Measurements from ENCODE around the gene AGAP3. TPM values are rescaled to one million over a fixed set of nuclear protein-coding genes. Genes with fewer than 3 reads are reported as not detected.

The AGAP3 gene
- polyA plus RNA-seq, 1 donor (not counting 4 experiments of a cell fraction or from before 2014, with no cell fraction given) = 64.3 TPM

- FAIRE-seq (no peak), DNase-seq (ENCODE audit: low read depth, low spot score) (no peak)
- TF ChIP-seq CTCF (optimal IDR thresholded peaks at IDR 0.05 in 1 of 3, IDR thresholded peaks at IDR 0.05 in 1 of 3, conservative IDR thresholded peaks at IDR 0.05 in 1 of 3; ENCODE audit: extremely low read depth in 1 of 3, insufficient read depth in 2 of 3, low read length in 3 of 3) = no peak
- no peak for TF ChIP-seq EZH2 (IDR thresholded peaks at IDR 0.05; ENCODE audit: low read length)
- Histone ChIP-seq H3K4me2 (ENCODE audit: control insufficient read depth, extremely low read depth, insufficient read depth, low read depth, low read length) (no peak overlapping the region), H3K27me3 (ENCODE audit: control insufficient read depth, extremely low read depth, insufficient read depth, low read length) (no peaks in the 10 kb centered on the region), H3K79me2 (ENCODE audit: control insufficient read depth, insufficient read depth, low read length) (peaks cover 60% of the 10 kb centered on the region), H2AFZ (ENCODE audit: control insufficient read depth, low read length) (no peak overlapping the region), H3K4me3 (ENCODE audit: control insufficient read depth in 2 of 3, extremely low read depth in 1 of 3, insufficient read depth in 2 of 3, low read depth in 1 of 3, low read length in 3 of 3) (no peak overlapping the region), H4K20me1 (ENCODE audit: control insufficient read depth, extremely low read depth, insufficient read depth, low read length) (peaks cover 6% of the 10 kb centered on the region), H3K9ac (ENCODE audit: control insufficient read depth, extremely low read depth, insufficient read depth, low read length) (no peak overlapping the region), H3K36me3 (ENCODE audit: control insufficient read depth in 2 of 2, extremely low read depth in 1 of 2, insufficient read depth in 2 of 2, low read length in 2 of 2) (peaks cover 0 to 2% of the 10 kb centered on the region in 2 experiments), H3K4me1 (ENCODE audit: control insufficient read depth, extremely low read depth, insufficient read depth, low read length) (no peaks in the 10 kb centered on the region), H3K9me3 (ENCODE audit: control insufficient read depth, low read depth, low read length) (no peaks in the 10 kb centered on the region), H3K9me1 (ENCODE audit: control insufficient read depth, extremely low read depth, insufficient read depth, low read length) (no peaks in the 10 kb centered on the region), H3K27ac (ENCODE audit: control insufficient read depth, insufficient read depth, low read length) (no peak overlapping the region)
- dilution Hi-C loops (cut with MboI; ENCODE audit: extremely low pct_ligation_motif_present, low sequenced_read_pairs) = no loop called here
These were observed 17.7 kb downstream of the AGAP3 start for GRCh38 chr7:151103973-151104372.

- H3K36me3 ChIP-seq (ENCODE audit: control insufficient read depth in 2 of 2, extremely low read depth in 1 of 2, insufficient read depth in 2 of 2, low read length in 2 of 2) = peaks cover 0 to 2% of the 10 kb centered on the region in 2 experiments
- no peak for TF ChIP-seq CTCF (optimal IDR thresholded peaks at IDR 0.05 in 1 of 3, IDR thresholded peaks at IDR 0.05 in 1 of 3, conservative IDR thresholded peaks at IDR 0.05 in 1 of 3; ENCODE audit: extremely low read depth in 1 of 3, insufficient read depth in 2 of 3, low read length in 3 of 3)
- no peak for TF ChIP-seq EZH2 (IDR thresholded peaks at IDR 0.05; ENCODE audit: low read length)
- H3K4me3 ChIP-seq (ENCODE audit: control insufficient read depth in 2 of 3, extremely low read depth in 1 of 3, insufficient read depth in 2 of 3, low read depth in 1 of 3, low read length in 3 of 3) = no peak overlapping the region
- peaks cover 55% of the 10 kb centered on the region for H3K79me2 ChIP-seq (ENCODE audit: control insufficient read depth, insufficient read depth, low read length)
- no peak overlapping the region for H3K9ac ChIP-seq (ENCODE audit: control insufficient read depth, extremely low read depth, insufficient read depth, low read length)
- H3K4me2 ChIP-seq (ENCODE audit: control insufficient read depth, extremely low read depth, insufficient read depth, low read depth, low read length) = no peak overlapping the region
- peaks cover 6% of the 10 kb centered on the region for H4K20me1 ChIP-seq (ENCODE audit: control insufficient read depth, extremely low read depth, insufficient read depth, low read length)
- no peaks in the 10 kb centered on the region for H3K9me1 ChIP-seq (ENCODE audit: control insufficient read depth, extremely low read depth, insufficient read depth, low read length)
- FAIRE-seq (no peak), DNase-seq (ENCODE audit: low read depth, low spot score) (no peak)
- H2AFZ ChIP-seq (ENCODE audit: control insufficient read depth, low read length) = no peak overlapping the region
- no peaks in the 10 kb centered on the region for H3K4me1 ChIP-seq (ENCODE audit: control insufficient read depth, extremely low read depth, insufficient read depth, low read length)
- no peak overlapping the region for H3K27ac ChIP-seq (ENCODE audit: control insufficient read depth, insufficient read depth, low read length)
- H3K27me3 ChIP-seq (ENCODE audit: control insufficient read depth, extremely low read depth, insufficient read depth, low read length) = no peaks in the 10 kb centered on the region
- H3K9me3 ChIP-seq (ENCODE audit: control insufficient read depth, low read depth, low read length) = no peaks in the 10 kb centered on the region
- dilution Hi-C loops (cut with MboI; ENCODE audit: extremely low pct_ligation_motif_present, low sequenced_read_pairs) = no loop called here
These were observed 18.3 kb downstream of the AGAP3 start for GRCh38 chr7:151104411-151105235.
